ENCODE measurements around the gene CFTR.
"Not testable (repeated sequence)": the region's sequence is repeated elsewhere in the genome, so short reads cannot be mapped to it uniquely, and the experiment has no call there.

CFTR gene

DNA sequence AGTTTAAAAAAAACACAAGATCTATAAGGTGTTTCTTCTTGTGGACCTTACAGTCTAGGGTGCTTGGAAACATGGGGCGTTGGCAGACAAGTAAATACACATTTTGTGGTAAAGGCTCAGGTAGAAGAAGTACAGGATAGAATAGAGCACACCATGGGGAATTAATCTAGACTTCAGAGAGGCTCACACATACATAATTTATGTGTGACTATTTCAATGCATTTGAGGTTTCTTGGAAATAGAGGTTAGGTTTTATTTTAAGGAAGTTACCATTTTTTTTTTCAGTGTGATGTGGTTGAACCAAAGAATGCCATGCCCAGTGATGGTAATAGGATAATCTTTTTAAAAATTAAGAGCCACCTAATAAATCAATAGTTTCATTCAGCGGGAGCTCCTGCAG is 12.8 kb downstream of the CFTR start:
- H3K9me3 ChIP-seq (ENCODE audit: control insufficient read depth in 2 of 2, low read length in 2 of 2), result no peaks in the 10 kb centered on the region
- H3K4me3 ChIP-seq (ENCODE audit: low read length in 2 of 2), result no peak overlapping the region
- H3K27me3 ChIP-seq (ENCODE audit: control insufficient read depth in 2 of 2, insufficient read depth in 2 of 2, low read length in 2 of 2), result no peaks in the 10 kb centered on the region
- peaks cover 20 to 21% of the 10 kb centered on the region in 2 donors for H3K4me1 ChIP-seq (ENCODE audit: control insufficient read depth in 2 of 2, insufficient read depth in 2 of 2, low read length in 2 of 2)
- H3K9ac ChIP-seq (ENCODE audit: low read depth in 1 of 2, low read length in 2 of 2), result no peak overlapping the region
- H3K27ac ChIP-seq (ENCODE audit: low read depth in 2 of 2, low read length in 2 of 2), result no peak overlapping the region
- no peaks in the 10 kb centered on the region for H3K36me3 ChIP-seq (ENCODE audit: control insufficient read depth in 2 of 2, insufficient read depth in 2 of 2, low read length in 2 of 2)

DNA sequence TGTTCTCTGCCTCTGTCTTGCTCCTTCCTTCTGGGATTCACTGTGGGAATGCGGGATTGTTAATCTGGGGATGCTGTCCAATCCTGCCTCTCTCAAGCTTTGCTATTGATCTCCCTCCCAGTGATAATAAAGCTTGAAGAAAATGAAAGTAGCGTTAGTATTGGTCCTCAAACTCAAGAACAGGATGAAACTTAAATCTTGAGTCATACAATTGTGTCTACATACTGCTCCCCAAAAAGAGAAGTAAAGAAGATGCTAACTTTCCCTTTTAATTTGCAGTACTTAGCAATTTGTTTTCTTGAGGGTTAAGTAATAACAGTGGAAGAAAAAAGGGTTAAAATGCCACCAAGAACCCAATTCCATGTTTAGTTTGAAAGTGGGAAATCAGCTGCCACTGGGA is 13.6 kb downstream of the CFTR start:
- Histone ChIP-seq H3K4me1 (ENCODE audit: control insufficient read depth in 2 of 2, insufficient read depth in 2 of 2, low read length in 2 of 2) (peaks cover 17 to 21% of the 10 kb centered on the region in 2 donors), H3K27me3 (ENCODE audit: control insufficient read depth in 2 of 2, insufficient read depth in 2 of 2, low read length in 2 of 2) (no peaks in the 10 kb centered on the region), H3K4me3 (ENCODE audit: low read length in 2 of 2) (no peak overlapping the region), H3K27ac (ENCODE audit: low read depth in 2 of 2, low read length in 2 of 2) (no peak overlapping the region), H3K9ac (ENCODE audit: low read depth in 1 of 2, low read length in 2 of 2) (no peak overlapping the region), H3K9me3 (ENCODE audit: control insufficient read depth in 2 of 2, low read length in 2 of 2) (no peaks in the 10 kb centered on the region), H3K36me3 (ENCODE audit: control insufficient read depth in 2 of 2, insufficient read depth in 2 of 2, low read length in 2 of 2) (no peaks in the 10 kb centered on the region)

DNA sequence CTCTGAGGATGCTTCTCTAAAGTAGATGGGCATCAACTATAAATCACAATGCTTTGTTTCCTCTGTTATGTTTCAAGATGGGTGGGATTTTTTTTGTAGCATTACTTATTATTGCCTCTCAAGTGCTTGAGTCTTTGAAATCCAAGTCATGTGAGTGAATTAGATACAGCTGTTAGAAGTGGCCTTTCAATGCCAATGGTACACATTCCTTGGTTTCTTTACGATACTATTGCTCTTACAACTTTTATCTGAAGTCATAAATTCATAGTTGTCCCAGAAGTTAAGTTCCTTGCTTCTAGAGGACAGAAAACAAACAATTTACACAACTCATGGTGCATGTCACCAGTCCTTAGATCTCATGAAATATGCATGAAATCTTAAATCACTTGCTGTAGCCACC is 15.5 kb downstream of the CFTR start:
- Histone ChIP-seq H3K4me1 (ENCODE audit: control insufficient read depth in 2 of 2, insufficient read depth in 2 of 2, low read length in 2 of 2) (peaks cover 8 to 12% of the 10 kb centered on the region in 2 donors), H3K9ac (ENCODE audit: low read depth in 1 of 2, low read length in 2 of 2) (no peak overlapping the region), H3K36me3 (ENCODE audit: control insufficient read depth in 2 of 2, insufficient read depth in 2 of 2, low read length in 2 of 2) (no peaks in the 10 kb centered on the region), H3K27ac (ENCODE audit: low read depth in 2 of 2, low read length in 2 of 2) (no peak overlapping the region), H3K27me3 (ENCODE audit: control insufficient read depth in 2 of 2, insufficient read depth in 2 of 2, low read length in 2 of 2) (no peaks in the 10 kb centered on the region), H3K4me3 (ENCODE audit: low read length in 2 of 2) (no peak overlapping the region), H3K9me3 (ENCODE audit: control insufficient read depth in 2 of 2, low read length in 2 of 2) (no peaks in the 10 kb centered on the region)

DNA sequence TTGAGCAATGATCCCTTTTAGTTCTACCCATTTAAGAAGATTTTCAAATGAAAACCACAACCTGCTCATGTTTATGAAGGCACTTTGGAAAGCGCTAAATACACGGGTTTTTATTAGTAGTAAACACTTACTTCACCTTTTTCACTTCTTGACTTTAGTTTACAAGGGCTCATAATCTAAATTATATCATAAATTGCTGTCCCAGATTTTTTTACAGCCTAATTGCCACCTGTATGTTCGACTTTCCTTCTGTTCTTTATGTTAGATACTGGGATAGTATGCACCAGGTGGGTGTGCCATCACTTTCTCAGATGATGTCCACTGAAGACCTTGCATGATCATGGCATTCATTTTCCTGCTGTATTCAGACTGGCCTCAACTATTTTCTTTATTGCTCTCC is 22.5 kb downstream of the CFTR start:
- no peaks in the 10 kb centered on the region for H3K9me3 ChIP-seq (ENCODE audit: control insufficient read depth in 2 of 2, low read length in 2 of 2)
- H3K27me3 ChIP-seq (ENCODE audit: control insufficient read depth in 2 of 2, insufficient read depth in 2 of 2, low read length in 2 of 2), result no peaks in the 10 kb centered on the region
- H3K36me3 ChIP-seq (ENCODE audit: control insufficient read depth in 2 of 2, insufficient read depth in 2 of 2, low read length in 2 of 2), result peaks cover 4 to 6% of the 10 kb centered on the region in 2 donors
- no peak overlapping the region for H3K27ac ChIP-seq (ENCODE audit: low read depth in 2 of 2, low read length in 2 of 2)
- H3K4me1 ChIP-seq (ENCODE audit: control insufficient read depth in 2 of 2, insufficient read depth in 2 of 2, low read length in 2 of 2), result peaks cover 2 to 8% of the 10 kb centered on the region in 2 donors
- H3K9ac ChIP-seq (ENCODE audit: low read depth in 1 of 2, low read length in 2 of 2), result no peak overlapping the region
- H3K4me3 ChIP-seq (ENCODE audit: low read length in 2 of 2), result no peak overlapping the region

DNA sequence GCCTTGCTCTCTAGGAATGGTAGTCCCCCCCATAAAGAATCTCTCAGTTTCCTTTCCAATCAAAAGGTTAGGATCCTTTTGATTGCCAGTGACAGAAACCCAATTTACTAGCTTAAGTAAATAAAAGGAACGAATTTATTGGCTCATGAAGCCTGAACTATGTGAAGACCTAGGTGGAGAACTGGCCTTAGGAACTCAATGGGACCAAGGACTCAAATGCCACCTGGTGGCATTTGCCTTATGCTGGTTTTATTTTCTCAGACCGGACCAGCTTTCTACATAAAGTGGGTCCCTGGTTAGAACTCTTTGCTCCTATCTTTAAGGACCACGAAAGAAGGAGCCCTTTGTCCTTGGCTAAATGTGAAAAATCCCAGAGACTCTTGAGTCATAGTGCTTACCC is 25.4 kb downstream of the CFTR start:
- peaks cover 4 to 5% of the 10 kb centered on the region in 2 donors for H3K4me1 ChIP-seq (ENCODE audit: control insufficient read depth in 2 of 2, insufficient read depth in 2 of 2, low read length in 2 of 2)
- no peak overlapping the region for H3K9ac ChIP-seq (ENCODE audit: low read depth in 1 of 2, low read length in 2 of 2)
- H3K4me3 ChIP-seq (ENCODE audit: low read length in 2 of 2), result no peak overlapping the region
- H3K27ac ChIP-seq (ENCODE audit: low read depth in 2 of 2, low read length in 2 of 2), result no peak overlapping the region
- H3K36me3 ChIP-seq (ENCODE audit: control insufficient read depth in 2 of 2, insufficient read depth in 2 of 2, low read length in 2 of 2), result peaks cover 6 to 8% of the 10 kb centered on the region in 2 donors
- no peaks in the 10 kb centered on the region for H3K9me3 ChIP-seq (ENCODE audit: control insufficient read depth in 2 of 2, low read length in 2 of 2)
- no peaks in the 10 kb centered on the region for H3K27me3 ChIP-seq (ENCODE audit: control insufficient read depth in 2 of 2, insufficient read depth in 2 of 2, low read length in 2 of 2)

DNA sequence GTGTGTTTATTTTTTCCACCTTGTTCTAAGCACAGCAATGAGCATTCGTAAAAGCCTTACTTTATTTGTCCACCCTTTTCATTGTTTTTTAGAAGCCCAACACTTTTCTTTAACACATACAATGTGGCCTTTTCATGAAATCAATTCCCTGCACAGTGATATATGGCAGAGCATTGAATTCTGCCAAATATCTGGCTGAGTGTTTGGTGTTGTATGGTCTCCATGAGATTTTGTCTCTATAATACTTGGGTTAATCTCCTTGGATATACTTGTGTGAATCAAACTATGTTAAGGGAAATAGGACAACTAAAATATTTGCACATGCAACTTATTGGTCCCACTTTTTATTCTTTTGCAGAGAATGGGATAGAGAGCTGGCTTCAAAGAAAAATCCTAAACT is 28.9 kb downstream of the CFTR start:
- no peak overlapping the region for H3K27ac ChIP-seq (ENCODE audit: low read depth in 2 of 2, low read length in 2 of 2)
- no peaks in the 10 kb centered on the region for H3K9me3 ChIP-seq (ENCODE audit: control insufficient read depth in 2 of 2, low read length in 2 of 2)
- no peaks in the 10 kb centered on the region for H3K27me3 ChIP-seq (ENCODE audit: control insufficient read depth in 2 of 2, insufficient read depth in 2 of 2, low read length in 2 of 2)
- peaks cover 20 to 23% of the 10 kb centered on the region in 2 donors for H3K36me3 ChIP-seq (ENCODE audit: control insufficient read depth in 2 of 2, insufficient read depth in 2 of 2, low read length in 2 of 2)
- peaks cover 0 to 2% of the 10 kb centered on the region in 2 donors for H3K4me1 ChIP-seq (ENCODE audit: control insufficient read depth in 2 of 2, insufficient read depth in 2 of 2, low read length in 2 of 2)
- no peak overlapping the region for H3K9ac ChIP-seq (ENCODE audit: low read depth in 1 of 2, low read length in 2 of 2)
- H3K4me3 ChIP-seq (ENCODE audit: low read length in 2 of 2), result no peak overlapping the region

DNA sequence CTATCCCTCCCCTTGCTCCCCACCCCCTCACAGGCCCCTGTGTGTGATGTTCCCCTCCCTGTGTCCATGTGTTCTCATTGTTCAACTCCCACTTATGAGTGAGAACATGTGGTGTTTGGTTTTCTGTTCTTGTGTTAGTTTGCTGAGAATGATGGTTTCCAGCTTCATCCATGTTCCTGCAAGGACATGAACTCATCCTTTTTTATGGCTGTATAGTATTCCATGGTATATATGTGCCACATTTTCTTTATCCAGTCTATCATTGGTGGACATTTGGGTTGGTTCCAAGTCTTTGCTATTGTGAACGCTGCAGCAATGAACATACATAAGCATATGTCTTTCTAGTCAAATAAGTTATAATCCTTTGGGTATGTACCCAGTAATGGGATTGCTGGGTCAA is 37.4 kb downstream of the CFTR start:
- H3K27me3 ChIP-seq (ENCODE audit: control insufficient read depth in 2 of 2, insufficient read depth in 2 of 2, low read length in 2 of 2), result not testable (repeated sequence)

DNA sequence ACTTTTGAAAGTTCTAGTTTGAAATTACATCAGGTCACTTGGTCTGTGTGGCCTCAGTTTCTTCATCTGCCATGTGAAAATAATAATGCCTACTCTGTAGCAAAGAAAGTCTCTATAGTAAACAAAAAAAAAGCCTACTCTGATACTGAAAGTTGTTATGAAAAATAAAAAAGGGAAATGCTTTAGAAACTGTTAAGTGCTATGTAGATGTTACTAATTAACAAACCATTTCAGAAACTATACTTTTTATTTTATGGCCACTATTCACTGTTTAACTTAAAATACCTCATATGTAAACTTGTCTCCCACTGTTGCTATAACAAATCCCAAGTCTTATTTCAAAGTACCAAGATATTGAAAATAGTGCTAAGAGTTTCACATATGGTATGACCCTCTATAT is 50.6 kb downstream of the CFTR start:
- Histone ChIP-seq H3K9ac (ENCODE audit: low read depth in 1 of 2, low read length in 2 of 2) (no peak overlapping the region), H3K4me3 (ENCODE audit: low read length in 2 of 2) (no peak overlapping the region), H3K9me3 (ENCODE audit: control insufficient read depth in 2 of 2, low read length in 2 of 2) (no peaks in the 10 kb centered on the region), H3K36me3 (ENCODE audit: control insufficient read depth in 2 of 2, insufficient read depth in 2 of 2, low read length in 2 of 2) (no peaks in the 10 kb centered on the region), H3K27ac (ENCODE audit: low read depth in 2 of 2, low read length in 2 of 2) (no peak overlapping the region), H3K27me3 (ENCODE audit: control insufficient read depth in 2 of 2, insufficient read depth in 2 of 2, low read length in 2 of 2) (no peaks in the 10 kb centered on the region), H3K4me1 (ENCODE audit: control insufficient read depth in 2 of 2, insufficient read depth in 2 of 2, low read length in 2 of 2) (peaks cover 0 to 13% of the 10 kb centered on the region in 2 donors)

More for the DNA sequence above, 37.4 kb downstream of the CFTR start:
- H3K4me1 ChIP-seq (ENCODE audit: control insufficient read depth in 2 of 2, insufficient read depth in 2 of 2, low read length in 2 of 2); H3K9ac ChIP-seq (ENCODE audit: low read depth in 1 of 2, low read length in 2 of 2); H3K9me3 ChIP-seq (ENCODE audit: control insufficient read depth in 2 of 2, low read length in 2 of 2); H3K4me3 ChIP-seq (ENCODE audit: low read length in 2 of 2); H3K27ac ChIP-seq (ENCODE audit: low read depth in 2 of 2, low read length in 2 of 2): not testable (repeated sequence)
- peaks cover 8 to 13% of the 10 kb centered on the region in 2 donors for H3K36me3 ChIP-seq (ENCODE audit: control insufficient read depth in 2 of 2, insufficient read depth in 2 of 2, low read length in 2 of 2)

DNA sequence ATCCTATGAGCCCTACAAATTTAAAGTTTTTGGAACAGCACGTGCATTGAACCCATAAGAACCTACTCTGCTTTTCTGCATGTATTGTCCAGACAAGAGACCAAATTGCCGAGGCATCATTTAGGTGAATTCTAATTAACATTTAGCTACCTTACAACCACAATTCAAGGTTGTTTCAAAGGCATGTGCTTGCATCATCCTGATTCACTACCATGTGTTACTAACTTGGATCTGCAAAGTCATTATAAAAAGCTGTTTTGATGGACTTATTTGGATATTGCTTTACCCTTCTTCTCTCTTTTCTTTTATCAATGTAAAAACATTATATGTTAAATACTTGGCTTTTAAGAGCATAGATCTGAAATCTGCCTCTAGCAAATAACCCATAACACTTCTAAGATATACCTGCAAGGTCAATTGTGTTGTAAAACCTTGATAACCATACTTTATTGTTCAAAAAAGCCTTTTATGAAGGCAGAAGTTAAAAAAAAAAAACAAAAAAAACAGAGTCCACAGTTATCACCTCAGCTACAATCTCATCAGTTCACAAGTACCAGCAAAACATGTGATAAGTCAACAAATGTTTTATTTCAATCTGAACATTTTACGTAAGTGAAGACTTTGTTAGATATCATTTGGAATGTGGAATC is 51.9 kb downstream of the CFTR start:
- H3K36me3 ChIP-seq (ENCODE audit: control insufficient read depth in 2 of 2, insufficient read depth in 2 of 2, low read length in 2 of 2), result no peaks in the 10 kb centered on the region
- peak overlapping the region in 1 of 2 donors; percentile 10 for H3K27ac ChIP-seq (ENCODE audit: low read depth in 2 of 2, low read length in 2 of 2)
- H3K9ac ChIP-seq (ENCODE audit: low read depth in 1 of 2, low read length in 2 of 2), result no peak overlapping the region

DNA sequence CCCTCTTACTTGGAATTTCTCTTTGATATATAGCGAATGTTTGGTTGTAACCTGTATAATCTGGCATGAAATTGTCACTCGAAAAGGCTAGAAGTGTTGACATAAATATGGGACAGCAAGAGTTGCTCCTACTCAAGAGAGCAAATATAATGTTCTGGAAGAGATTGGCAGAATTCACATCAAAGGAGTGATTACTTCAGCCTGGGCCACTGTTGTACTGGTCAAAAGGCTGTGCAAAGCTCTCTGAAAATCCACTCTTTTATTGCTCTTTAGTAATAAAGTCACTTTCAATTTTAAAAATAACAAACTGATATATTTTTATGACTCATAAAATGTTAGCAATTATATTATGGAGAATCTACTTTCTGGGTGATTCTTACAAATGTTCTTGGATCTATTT is 58.2 kb downstream of the CFTR start:
- H3K4me1 ChIP-seq (ENCODE audit: control insufficient read depth in 2 of 2, insufficient read depth in 2 of 2, low read length in 2 of 2), result peaks cover 12 to 20% of the 10 kb centered on the region in 2 donors
- H3K27ac ChIP-seq (ENCODE audit: low read depth in 2 of 2, low read length in 2 of 2), result peak overlapping the region in 1 of 2 donors; percentile 18
- H3K36me3 ChIP-seq (ENCODE audit: control insufficient read depth in 2 of 2, insufficient read depth in 2 of 2, low read length in 2 of 2), result peaks cover 4 to 7% of the 10 kb centered on the region in 2 donors
- H3K9me3 ChIP-seq (ENCODE audit: control insufficient read depth in 2 of 2, low read length in 2 of 2), result no peaks in the 10 kb centered on the region
- no peaks in the 10 kb centered on the region for H3K27me3 ChIP-seq (ENCODE audit: control insufficient read depth in 2 of 2, insufficient read depth in 2 of 2, low read length in 2 of 2)
- H3K9ac ChIP-seq (ENCODE audit: low read depth in 1 of 2, low read length in 2 of 2), result no peak overlapping the region
- no peak overlapping the region for H3K4me3 ChIP-seq (ENCODE audit: low read length in 2 of 2)

More for the DNA sequence above, 51.9 kb downstream of the CFTR start:
- Histone ChIP-seq H3K27me3 (ENCODE audit: control insufficient read depth in 2 of 2, insufficient read depth in 2 of 2, low read length in 2 of 2) (no peaks in the 10 kb centered on the region), H3K9me3 (ENCODE audit: control insufficient read depth in 2 of 2, low read length in 2 of 2) (no peaks in the 10 kb centered on the region), H3K4me1 (ENCODE audit: control insufficient read depth in 2 of 2, insufficient read depth in 2 of 2, low read length in 2 of 2) (peaks cover 4 to 20% of the 10 kb centered on the region in 2 donors), H3K4me3 (ENCODE audit: low read length in 2 of 2) (no peak overlapping the region)

All from mucosa of rectum (tissue), 2 donors.